HEK293 (cell line): ENCODE results near the gene CCM2.

Experiments
- CTCF ChIA-PET: fragments of 350-600 bp; formaldehyde crosslinking; extraction: SDS; loops from one replicate; lab custom pipeline; 2021; ENCODE audit warnings: antibody characterized with exemption; lab: Yijun Ruan, JAX
- POLR2A ChIA-PET: fragments of 300-600 bp; formaldehyde crosslinking; extraction: SDS; loops from one replicate; lab custom pipeline; 2020; ENCODE audit warnings: antibody characterized with exemption, inconsistent platforms; lab: Yijun Ruan, JAX
- H3K27ac ChIP-seq: fragments of 200-500 bp; sonication (Bioruptor generic); 2 replicates; pipeline ENCODE4 v1.5.1; 2014; ENCODE audit warnings: low read depth, low read length, control low read depth, inconsistent platforms; ENCODE audit errors: extremely low read depth
- H3K36me3 ChIP-seq, 2 experiments: fragments of 200-500 bp in 1 of 2; sonication (Bioruptor generic) in 1 of 2; 1 replicate in 1 of 2; 2 replicates in 1 of 2; pipeline ENCODE4 v1.5.1; 2014 to 2017; ENCODE audit warnings: inconsistent platforms in 2 of 2, low read length in 2 of 2; ENCODE audit not compliant: control insufficient read depth in 2 of 2, insufficient read depth in 1 of 2
- H3K4me1 ChIP-seq: fragments of 200-500 bp; sonication (Bioruptor generic); 2 replicates; pipeline ENCODE4 v1.5.1; 2014; ENCODE audit warnings: mild to moderate bottlenecking, low read length, inconsistent platforms; ENCODE audit not compliant: control insufficient read depth, insufficient read depth
- H3K4me3 ChIP-seq: 2 replicates; pipeline ENCODE4 v1.5.1; 2011; ENCODE audit warnings: low read depth, mild to moderate bottlenecking, control low read depth, low read length, moderate library complexity
- H3K9me3 ChIP-seq: fragments of 200-500 bp; sonication (Bioruptor generic); 2 replicates; pipeline ENCODE4 v1.5.1; 2014; ENCODE audit warnings: low read depth, low read length, inconsistent platforms; ENCODE audit not compliant: control insufficient read depth, insufficient read depth
- ATF2 ChIP-seq: fragments of 450-650 bp; formaldehyde crosslinking; IDR thresholded peaks from 2 replicates; pipeline ENCODE4 v1.5.1; 2016; ENCODE audit warnings: missing biosample characterization, missing genetic modification characterization, low read depth
- EGR2 ChIP-seq: fragments of 450-650 bp; formaldehyde crosslinking; IDR thresholded peaks from 2 replicates; pipeline ENCODE4 v1.5.1; 2016; ENCODE audit warnings: low read depth, missing biosample characterization, missing genetic modification characterization
- FEZF1 ChIP-seq: fragments of 450-650 bp; formaldehyde crosslinking; IDR thresholded peaks from 2 replicates; pipeline ENCODE4 v1.5.1; 2016; ENCODE audit warnings: missing biosample characterization, missing genetic modification characterization
- IKZF3 ChIP-seq: fragments of 450-650 bp; IDR thresholded peaks from 2 replicates; pipeline ENCODE4 v1.5.0; 2018; ENCODE audit warnings: missing biosample characterization, mild to moderate bottlenecking, missing genetic modification characterization, moderate library complexity
- SCRT1 ChIP-seq: fragments of 450-650 bp; formaldehyde crosslinking; IDR thresholded peaks from 2 replicates; pipeline ENCODE4 v1.5.1; 2016; ENCODE audit warnings: missing biosample characterization, missing genetic modification characterization, borderline replicate concordance
- ZBTB20 ChIP-seq: fragments of 450-650 bp; formaldehyde crosslinking; IDR thresholded peaks from 2 replicates; pipeline ENCODE4 v1.5.1; 2016; ENCODE audit warnings: missing biosample characterization, missing genetic modification characterization
- ZBTB48 ChIP-seq: fragments of 450-650 bp; formaldehyde crosslinking; IDR thresholded peaks from 2 replicates; pipeline ENCODE4 v1.5.1; 2016; ENCODE audit warnings: missing biosample characterization, missing genetic modification characterization
- ZFHX2 ChIP-seq: fragments of 450-650 bp; formaldehyde crosslinking; conservative IDR thresholded peaks from 2 replicates; pipeline ENCODE4 v1.5.1; 2016; ENCODE audit warnings: missing biosample characterization, missing genetic modification characterization
- ZNF114 ChIP-seq: fragments of 450-650 bp; formaldehyde crosslinking; IDR thresholded peaks from 2 replicates; pipeline ENCODE4 v1.5.0; 2017; ENCODE audit warnings: missing biosample characterization, missing genetic modification characterization
- ZNF121 ChIP-seq: fragments of 450-650 bp; formaldehyde crosslinking; IDR thresholded peaks from 2 replicates; pipeline ENCODE4 v1.5.1; 2016; ENCODE audit warnings: missing biosample characterization, missing genetic modification characterization
- ZNF138 ChIP-seq: fragments of 450-650 bp; formaldehyde crosslinking; IDR thresholded peaks from 2 replicates; pipeline ENCODE4 v1.5.1; 2016; ENCODE audit warnings: missing biosample characterization, missing genetic modification characterization, borderline replicate concordance
- ZNF274 ChIP-seq, 2 experiments: fragments of 200-500 bp in 1 of 2; fragments of 450-650 bp in 1 of 2; sonication (Bioruptor generic) in 1 of 2; formaldehyde crosslinking in 1 of 2; IDR thresholded peaks; 2 replicates each; pipeline versions ENCODE4 v1.5.1 to v1.6.1; 2014 to 2016; ENCODE audit warnings: borderline replicate concordance in 1 of 2, inconsistent platforms in 1 of 2, low read length in 1 of 2, missing biosample characterization in 1 of 2, missing genetic modification characterization in 1 of 2
- ZNF391 ChIP-seq: fragments of 450-650 bp; formaldehyde crosslinking; IDR thresholded peaks from 2 replicates; pipeline ENCODE4 v1.5.1; 2016; ENCODE audit warnings: low read depth, missing biosample characterization, missing genetic modification characterization, borderline replicate concordance
- ZNF473 ChIP-seq: fragments of 450-650 bp; formaldehyde crosslinking; IDR thresholded peaks from 2 replicates; pipeline ENCODE4 v1.5.1; 2017; ENCODE audit warnings: missing biosample characterization, missing genetic modification characterization
- ZNF692 ChIP-seq: fragments of 450-650 bp; formaldehyde crosslinking; IDR thresholded peaks from 2 replicates; pipeline ENCODE4 v1.5.1; 2016; ENCODE audit warnings: missing biosample characterization, missing genetic modification characterization

Gene CCM2

GRCh38 chr7:44978511-44979366, 21.3 kb upstream of the CCM2 start, which contains the start of gene MYO1G:
Gene MYO1G, minus strand, starts transcription at chr7:44979015. Its CDS starts 54 bp downstream, at chr7:44978961.
- POLR2A ChIA-PET: interaction anchor here (0.6 to 1.3 kb wide), 2 partner anchors 37 to 157 kb away, joined by 3 to 5 read pairs; no protein-coding TSS in a partner anchor
- no peaks in the 10 kb centered on the region for H3K4me1 ChIP-seq
- H3K4me3 ChIP-seq: no peak within 1 kb of the TSS

GRCh38 chr7:44979481-44980392, 20.3 kb upstream of the CCM2 start:
- peaks cover 6 to 38% of the 10 kb centered on the region in 2 experiments; a peak in 2 of 3 replicates for H3K36me3 ChIP-seq

More at GRCh38 chr7:44978511-44979366, 21.3 kb upstream of the CCM2 start, which contains the start of gene MYO1G:
- Histone ChIP-seq H3K27ac (no peak within 1 kb of the TSS), H3K9me3 (no peaks in the 10 kb centered on the region), H3K36me3 (peaks cover 4 to 28% of the 10 kb centered on the region in 2 experiments; a peak in 2 of 3 replicates)
- peak; percentile 37 for TF ChIP-seq EGR2
- no peak for TF ChIP-seq ZNF274 (IDR thresholded peaks at IDR 0.05; ENCODE audit: low read length)
- TF ChIP-seq ZNF274 (tag by site-specific recombination; IDR thresholded peaks at IDR 0.05; ENCODE audit: borderline replicate concordance): no peak
- peak; percentile 41; the same call in 1 of the 2 replicates for TF ChIP-seq ZFHX2 (tag by site-specific recombination)
- CTCF ChIA-PET: interaction anchor here (0.7 kb wide), 1 partner anchor 206 kb away, joined by 4 read pairs; no protein-coding TSS in a partner anchor

GRCh38 chr7:44980393-44981034, 19.5 kb upstream of the CCM2 start:
- Histone ChIP-seq H3K4me1 (no peaks in the 10 kb centered on the region), H3K9me3 (no peaks in the 10 kb centered on the region), H3K27ac (no peak overlapping the region), H3K36me3 (peaks cover 8 to 45% of the 10 kb centered on the region in 2 experiments; a peak in 2 of 3 replicates), H3K4me3 (no peak overlapping the region)
- ChIA-PET POLR2A (interaction anchor here (1.0 to 3.8 kb wide), 4 partner anchors 17 to 155 kb away, joined by 3 to 24 read pairs (median 8); partner anchors contain the start of genes CCM2 and TBRG4), CTCF (interaction anchor here (0.6 to 1.2 kb wide), 3 partner anchors 27 to 349 kb away, joined by 3 to 4 read pairs (median 3); no protein-coding TSS in a partner anchor)
- TF ChIP-seq ZBTB20 (tag by site-specific recombination) (peak; percentile 41; the same call in 1 of the 2 replicates), FEZF1 (peak; percentile 33; the same call in 1 of the 2 replicates), ATF2 (tag by site-specific recombination) (peak; percentile 75; the same call in 1 of the 2 replicates), ZNF121 (tag by site-specific recombination) (no peak), ZBTB48 (tag by site-specific recombination) (0 out of 2 replicates have a peak, but pooled peaks have one; percentile 15), ZNF473 (no peak), ZNF138 (tag by site-specific recombination) (no peak), ZFHX2 (tag by site-specific recombination) (peak; percentile 12; the same call in 1 of the 2 replicates), SCRT1 (tag by site-specific recombination) (no peak)

More at GRCh38 chr7:44979481-44980392, 20.3 kb upstream of the CCM2 start:
- CTCF ChIA-PET: interaction anchor here (0.6 to 1.2 kb wide), 2 partner anchors 28 to 57 kb away, joined by 3 to 4 read pairs; no protein-coding TSS in a partner anchor
- Histone ChIP-seq H3K27ac (no peak overlapping the region), H3K4me1 (no peaks in the 10 kb centered on the region), H3K9me3 (no peaks in the 10 kb centered on the region), H3K4me3 (no peak overlapping the region)
- TF ChIP-seq ZNF391 (tag by site-specific recombination): no peak
- TF ChIP-seq IKZF3 (tag by site-specific recombination): peak; percentile 35; the same call in 1 of the 2 replicates
- no peak for TF ChIP-seq ZNF114 (tag by site-specific recombination)
- TF ChIP-seq ZNF692 (tag by site-specific recombination): no peak
- POLR2A ChIA-PET: interaction anchor here (1.0 to 1.3 kb wide), 2 partner anchors 132 to 156 kb away, joined by 3 read pairs; partner anchors contain the start of gene TBRG4
